K562 (cell line): ENCODE measurements around the gene BMAL1. TPM values are rescaled to one million over a fixed set of nuclear protein-coding genes. Genes with fewer than 3 reads are reported as not detected.

ENCODE experiments used
- ATAC-seq: fragments of 200-7000 bp; cut with Tn5 transposase; 3 replicates; pipeline ENCODE4 v1.9.1; 2020; ENCODE audit warnings: moderate library complexity
- BruUV-seq: library from RNA; stranded (reverse); fragments of 400-500 nt; replicated peaks from 2 replicates; lab custom pipeline; 2021; lab: Mats Ljungman, UMichigan
- CTCF ChIA-PET: fragments of 300-600 bp; formaldehyde crosslinking; extraction: SDS; loops from one replicate; lab custom pipeline; 2021; ENCODE audit warnings: low intra/inter-chr PET ratio; lab: Yijun Ruan, JAX
- POLR2A ChIA-PET: fragments of 300-600, 350-650 bp; sonication (Branson Sonifier 250); formaldehyde crosslinking; extraction: SDS; loops from one replicate; lab custom pipeline; 2021; ENCODE audit warnings: antibody characterized with exemption, inconsistent platforms; lab: Yijun Ruan, JAX
- DNase-seq, 4 experiments: peaks; one replicate each; pipeline versions ENCODE4 v3.0.0 to v3.0.0-alpha.2; 2011 to 2018; ENCODE audit warnings: low spot score in 3 of 4, mixed read lengths in 3 of 4; ENCODE audit errors: extremely low read depth in 1 of 4
- FAIRE-seq: peaks from 2 replicates; lab custom pipeline; 2011; peaks lifted over from hg19 to GRCh38; lab: Jason Lieb, UNC
- H2AFZ ChIP-seq: 2 replicates; pipeline ENCODE4 v1.6.0; 2011; ENCODE audit warnings: low read depth, low read length, control low read depth, inconsistent platforms
- H3K27ac ChIP-seq: fragments of 200-600 bp; 3 replicates; pipeline ENCODE4 v1.8.0; 2011; ENCODE audit warnings: low read depth, mild to moderate bottlenecking, control low read depth, inconsistent platforms, low read length, moderate library complexity, mixed read lengths; ENCODE audit errors: extremely low read depth
- H3K27me3 ChIP-seq, 2 experiments: fragments of 300-600 bp in 1 of 2; 2 replicates in 1 of 2; 3 replicates in 1 of 2; pipeline versions ENCODE4 v1.6.0 to v1.8.0; 2011; ENCODE audit warnings: inconsistent platforms in 2 of 2, low read length in 2 of 2, mild to moderate bottlenecking in 1 of 2, mixed read lengths in 1 of 2, moderate library complexity in 1 of 2; ENCODE audit not compliant: control insufficient read depth in 2 of 2, insufficient read depth in 2 of 2
- H3K36me3 ChIP-seq: fragments of 300-600 bp; 3 replicates; pipeline ENCODE4 v1.8.0; 2011; ENCODE audit warnings: mild to moderate bottlenecking, low read length, inconsistent platforms; ENCODE audit not compliant: control insufficient read depth, insufficient read depth
- H3K4me1 ChIP-seq, 2 experiments: fragments of 200-600 bp in 1 of 2; replicated peaks in 1 of 2; 2 replicates in 1 of 2; 3 replicates in 1 of 2; pipeline versions ENCODE4 v1.5.1 to v1.8.0; 2011; ENCODE audit warnings: inconsistent platforms in 2 of 2, low read length in 2 of 2, mild to moderate bottlenecking in 1 of 2, mixed read lengths in 1 of 2, moderate library complexity in 1 of 2; ENCODE audit not compliant: control insufficient read depth in 2 of 2, insufficient read depth in 2 of 2
- H3K4me2 ChIP-seq: 2 replicates; pipeline ENCODE4 v1.6.1; 2011; ENCODE audit warnings: low read length, control low read depth, inconsistent platforms, mixed read lengths; ENCODE audit not compliant: insufficient read depth
- H3K4me3 ChIP-seq: fragments of 200-600 bp; sonication (generic), shearing (Covaris generic); 2 replicates; pipeline ENCODE4 v1.5.1; 2016; ENCODE audit warnings: control low read depth, inconsistent platforms
- H3K79me2 ChIP-seq: fragments of 200-600 bp; 3 replicates; pipeline ENCODE4 v1.8.0; 2011; ENCODE audit warnings: low read length, inconsistent platforms; ENCODE audit not compliant: control insufficient read depth, insufficient read depth
- H3K9ac ChIP-seq, 2 experiments: 2 replicates each; pipeline versions ENCODE4 v1.6.0 to v1.6.1; 2011; ENCODE audit warnings: low read depth in 2 of 2, low read length in 2 of 2, control low read depth in 1 of 2, inconsistent platforms in 1 of 2, mild to moderate bottlenecking in 1 of 2, mixed read lengths in 1 of 2; ENCODE audit not compliant: insufficient read depth in 1 of 2
- H3K9me1 ChIP-seq: one replicate; pipeline ENCODE4 v1.6.0; 2011; ENCODE audit warnings: inconsistent platforms, mild to moderate bottlenecking, low read length, moderate library complexity; ENCODE audit not compliant: control insufficient read depth, insufficient read depth
- H3K9me3 ChIP-seq: replicated peaks from 2 replicates; pipeline ENCODE4 v1.5.1; 2011; ENCODE audit warnings: low read depth, low read length, inconsistent platforms; ENCODE audit not compliant: control insufficient read depth, insufficient read depth
- H4K20me1 ChIP-seq: replicated peaks from 2 replicates; pipeline ENCODE4 v1.6.1; 2011; ENCODE audit warnings: low read length, inconsistent platforms, mixed read lengths; ENCODE audit not compliant: control insufficient read depth, insufficient read depth
- CBX2 ChIP-seq: fragments of 200-600 bp; sonication (generic); IDR thresholded peaks from one replicate; pipeline ENCODE4 v1.6.1; 2012; ENCODE audit warnings: mild to moderate bottlenecking, low read length, inconsistent platforms; ENCODE audit not compliant: insufficient read depth, poor library complexity, severe bottlenecking
- FOSL1 ChIP-seq: fragments of 200-800 bp; sonication (Bioruptor generic); conservative IDR thresholded peaks from 2 replicates; pipeline ENCODE4 v1.6.1; 2016; ENCODE audit warnings: missing genetic modification characterization, missing compliant biosample characterization
- FOXA3 ChIP-seq, 2 experiments: fragments of 450-650 bp in 1 of 2; sonication (generic) in 1 of 2; formaldehyde crosslinking; IDR thresholded peaks in 1 of 2; conservative IDR thresholded peaks in 1 of 2; 2 replicates each; pipeline versions ENCODE4 v1.4.0 to v1.8.0; 2020 to 2022; ENCODE audit warnings: mild to moderate bottlenecking in 2 of 2, missing genetic modification reagents in 1 of 2
- FUS ChIP-seq: fragments of 200-400 bp; formaldehyde crosslinking; optimal IDR thresholded peaks from 2 replicates; pipeline ENCODE3; 2017; ENCODE audit warnings: low read depth, low read length
- GTF2A2 ChIP-seq: IDR thresholded peaks from 2 replicates; pipeline ENCODE4 v1.6.1; 2016; ENCODE audit warnings: mild to moderate bottlenecking, missing genetic modification characterization, missing compliant biosample characterization
- GTF2F1 ChIP-seq: IDR thresholded peaks from 2 replicates; pipeline ENCODE4 v1.6.1; 2011; ENCODE audit warnings: low read depth, low read length, improper control_type of control experiment
- HBP1 ChIP-seq: fragments of 450-650 bp; formaldehyde crosslinking; IDR thresholded peaks from 2 replicates; pipeline ENCODE4 v1.4.0; 2022; ENCODE audit warnings: missing genetic modification characterization
- HOXB6 ChIP-seq: fragments of 250-450 bp; sonication (Bioruptor Pico); IDR thresholded peaks from 2 replicates; pipeline ENCODE4 v1.5.1; 2022; ENCODE audit warnings: mild to moderate bottlenecking, borderline replicate concordance
- MAX ChIP-seq: sonication (generic); formaldehyde crosslinking; IDR thresholded peaks from 2 replicates; pipeline ENCODE4 v1.9.0; 2022; ENCODE audit warnings: mild to moderate bottlenecking, missing genetic modification reagents
- PHB ChIP-seq: fragments of 250-450 bp; sonication (Bioruptor Pico); IDR thresholded peaks from 2 replicates; pipeline ENCODE4 v1.5.0; 2021
- PHF20 ChIP-seq: fragments of 450-650 bp; IDR thresholded peaks from 2 replicates; pipeline ENCODE4 v1.6.1; 2018; ENCODE audit not compliant: partially characterized antibody
- PHF21A ChIP-seq: fragments of 450-650 bp; IDR thresholded peaks from 2 replicates; pipeline ENCODE4 v1.6.1; 2017; ENCODE audit warnings: low read depth, borderline replicate concordance
- POLR2B ChIP-seq: fragments of 450-650 bp; IDR thresholded peaks from 2 replicates; pipeline ENCODE4 v1.6.1; 2018; ENCODE audit warnings: low read depth; ENCODE audit not compliant: partially characterized antibody
- PTRF ChIP-seq: fragments of 450-650 bp; IDR thresholded peaks from 2 replicates; pipeline ENCODE4 v1.6.1; 2016; ENCODE audit warnings: mild to moderate bottlenecking, missing genetic modification characterization, missing compliant biosample characterization
- SNIP1 ChIP-seq: fragments of 450-650 bp; IDR thresholded peaks from 2 replicates; pipeline ENCODE4 v1.7.1; 2017; ENCODE audit warnings: low read depth, mild to moderate bottlenecking
- ZKSCAN3 ChIP-seq: fragments of 250-450 bp; sonication (Bioruptor Pico); IDR thresholded peaks from 2 replicates; pipeline ENCODE4 v1.4.0; 2020
- ZNF175 ChIP-seq: fragments of 200-800 bp; sonication (Bioruptor generic); IDR thresholded peaks from 2 replicates; pipeline ENCODE4 v1.6.1; 2016; ENCODE audit warnings: low read depth, mild to moderate bottlenecking, missing genetic modification characterization, missing compliant biosample characterization
- ZNF561 ChIP-seq: fragments of 450-650 bp; formaldehyde crosslinking; conservative IDR thresholded peaks from 2 replicates; pipeline ENCODE4 v1.4.0; 2020; ENCODE audit warnings: mild to moderate bottlenecking, moderate library complexity
- ZNF583 ChIP-seq: fragments of 250-450 bp; sonication (Bioruptor Pico); IDR thresholded peaks from 2 replicates; pipeline ENCODE4 v1.4.0; 2020
- WGBS: fragments of 100-300 bp; shearing (Covaris generic); methylation state at CpG from one replicate; pipeline ENCODE4 v1.1.6; 2016; ENCODE audit warnings: low coverage, mixed read lengths; ENCODE audit not compliant: insufficient coverage; ENCODE audit errors: missing lambda C conversion rate; 5-methylcytosine and 5-hydroxymethylcytosine counted together
- in situ Hi-C: fragments of 300-500 bp; cut with MboI; formaldehyde crosslinking; loops from 4 replicates; pipeline ENCODE4 v1.15.0; 2018; ENCODE audit warnings: inconsistent platforms, mixed read lengths
- intact Hi-C: fragments of 100-400 bp; cut with micrococcal nuclease; formaldehyde crosslinking; loops from 2 replicates; pipeline ENCODE4 v1.14.2; 2022
- polyA plus RNA-seq, 8 experiments: library from polyadenylated mRNA; depleted of rRNA in 4 of 8; stranded (reverse) in 5 of 8; unstranded in 3 of 8; fragments of >200 nt; fragmentation: Nextera tagmentation in 2 of 8; fragmentation: Illumina TruSeq in 1 of 8; extraction: Ambion mirVana in 2 of 8; extraction: Trizol in 1 of 8; gene quantifications; 2 replicates each; pipeline versions ENCODE4 v1.2.1 to v1.2.3, GENCODE V29; 2011 to 2014; ENCODE audit warnings: inconsistent platforms in 1 of 8, missing spikeins in 1 of 8
- total RNA-seq, 7 experiments: library from RNA; depleted of rRNA in 6 of 7; stranded (reverse); fragments of >200 nt in 6 of 7; fragmentation: Illumina TruSeq in 2 of 7; extraction: Trizol in 2 of 7; gene quantifications; 2 replicates each; pipeline versions ENCODE4 v1.2.1 to v1.2.3, GENCODE V29; 2011 to 2021; ENCODE audit warnings: low replicate concordance in 1 of 7

The BMAL1 gene
- total and polyA plus RNA-seq, 9 of the 15 experiments (the other 6 are each of a cell fraction or from before 2014, with no cell fraction given), result 0.14 to 2.4 (median 0.64) TPM

GRCh38 chr11:13320688-13321087, 43.1 kb downstream of the BMAL1 start:
- Histone ChIP-seq H3K9me1 (no peaks in the 10 kb centered on the region), H3K9ac (no peak overlapping the region), H3K36me3 (no peaks in the 10 kb centered on the region)
- in situ Hi-C loops, result no loop called here
- ChIA-PET POLR2A (no interaction called here), CTCF (no interaction called here)
- BruUV-seq, result no TSS peak
- ATAC-seq, result no peak
- TF ChIP-seq MAX (CRISPR knock-in tag) (no peak), SNIP1 (no peak), PTRF (tag) (no peak), CBX2 (no peak), HOXB6 (CRISPR knock-in tag) (no peak), GTF2F1 (no peak), PHB (CRISPR knock-in tag) (no peak), PHF21A (no peak), FOXA3 (CRISPR knock-in tag; conservative IDR thresholded peaks at IDR 0.05 in 1 of 2, IDR thresholded peaks at IDR 0.05 in 1 of 2) (no peak), FOSL1 (tag) (no peak), HBP1 (no peak), ZNF561 (CRISPR knock-in tag) (no peak), ZNF583 (CRISPR knock-in tag) (no peak), GTF2A2 (tag) (no peak), POLR2B (no peak), PHF20 (no peak), ZKSCAN3 (CRISPR knock-in tag) (no peak), ZNF175 (CRISPR knock-in tag) (no peak), FUS (no peak)
- TF ChIP-seq, all 486 proteins: peak for 0
- Histone ChIP-seq H3K27me3 (peaks cover 15 to 21% of the 10 kb centered on the region in 2 experiments; a peak in 4 of 5 replicates), H3K4me1 (no peaks in the 10 kb centered on the region), H3K4me2 (no peak overlapping the region), H3K4me3 (no peak overlapping the region), H3K27ac (no peak overlapping the region), H3K79me2 (no peaks in the 10 kb centered on the region), H4K20me1 (0 out of 2 replicates have a peak, but pooled peaks cover 5% of the 10 kb centered on the region), H2AFZ (no peak overlapping the region), H3K9me3 (no peaks in the 10 kb centered on the region)
- FAIRE-seq (no peak), DNase-seq (no peak)
- WGBS, result 2% methylated on average over 3 of the region's 3 CpGs
- intact Hi-C loops, result no loop called here
